Endothelial cell of umbilical vein (primary cell): ENCODE results near the gene VIPR2. TPM values are rescaled to one million over a fixed set of nuclear protein-coding genes. Genes with fewer than 3 reads are reported as not detected.

Experiments used
- BruUV-seq: library from RNA; stranded (reverse); fragments of 400-500 nt; replicated peaks from 2 replicates; lab custom pipeline; 2021; lab: Mats Ljungman, UMichigan
- CTCF ChIA-PET: fragments of 300-600, 350-600 bp; sonication (Branson Sonifier 250); formaldehyde crosslinking; loops from one replicate; lab custom pipeline; 2021; ENCODE audit warnings: antibody characterized with exemption, inconsistent platforms; lab: Charles Lee
- POLR2A ChIA-PET: fragments of 300-600, 350-600 bp; sonication (Branson Sonifier 250); formaldehyde crosslinking; loops from one replicate; lab custom pipeline; 2021; ENCODE audit warnings: antibody characterized with exemption, inconsistent platforms; lab: Charles Lee
- DNase-seq: peaks from one replicate; pipeline ENCODE4 v3.0.0-alpha.2; 2011; ENCODE audit warnings: low read depth, low spot score
- FAIRE-seq: peaks from 2 replicates; lab custom pipeline; 2011; peaks lifted over from hg19 to GRCh38; lab: Jason Lieb, UNC
- H2AFZ ChIP-seq: 2 replicates; pipeline ENCODE4 v1.6.0; 2012; ENCODE audit warnings: low read depth, low read length, control low read depth, inconsistent platforms
- H3K27ac ChIP-seq: 2 replicates; pipeline ENCODE4 v1.5.1; 2011; ENCODE audit warnings: low read depth, mild to moderate bottlenecking, control low read depth, low read length, moderate library complexity; ENCODE audit not compliant: insufficient read depth
- H3K27me3 ChIP-seq, 2 experiments: 2 replicates each; pipeline versions ENCODE4 v1.6.0 to v1.6.1; 2011; ENCODE audit warnings: low read length in 2 of 2, mixed read lengths in 1 of 2; ENCODE audit not compliant: control insufficient read depth in 2 of 2, insufficient read depth in 2 of 2
- H3K36me3 ChIP-seq, 2 experiments: 2 replicates in 1 of 2; 3 replicates in 1 of 2; pipeline ENCODE4 v1.5.1; 2011; ENCODE audit warnings: low read length in 2 of 2, mild to moderate bottlenecking in 1 of 2, moderate library complexity in 1 of 2; ENCODE audit not compliant: control insufficient read depth in 2 of 2, insufficient read depth in 2 of 2; ENCODE audit errors: extremely low read depth in 1 of 2
- H3K4me1 ChIP-seq: 3 replicates; pipeline ENCODE4 v1.5.1; 2011; ENCODE audit warnings: mild to moderate bottlenecking, low read length; ENCODE audit not compliant: control insufficient read depth, insufficient read depth; ENCODE audit errors: extremely low read depth
- H3K4me2 ChIP-seq: 2 replicates; pipeline ENCODE4 v1.6.1; 2011; ENCODE audit warnings: low read length, control low read depth, mixed read lengths; ENCODE audit not compliant: insufficient read depth
- H3K4me3 ChIP-seq, 3 experiments: fragments of 200-600 bp in 1 of 3; sonication (generic), shearing (Covaris generic) in 1 of 3; replicated peaks in 1 of 3; 2 replicates each; pipeline ENCODE4 v1.5.1; 2011 to 2016; ENCODE audit warnings: control low read depth in 3 of 3, low read length in 3 of 3, mild to moderate bottlenecking in 2 of 3, inconsistent platforms in 1 of 3, low read depth in 1 of 3, moderate library complexity in 1 of 3; ENCODE audit not compliant: insufficient read depth in 1 of 3
- H3K79me2 ChIP-seq: 2 replicates; pipeline ENCODE4 v1.6.0; 2012; ENCODE audit warnings: low read length, inconsistent platforms; ENCODE audit not compliant: control insufficient read depth, insufficient read depth
- H3K9ac ChIP-seq: replicated peaks from 2 replicates; pipeline ENCODE3; 2011; ENCODE audit warnings: low read length, control low read depth; ENCODE audit not compliant: insufficient read depth; ENCODE audit errors: extremely low read depth
- H3K9me1 ChIP-seq: replicated peaks from 3 replicates; pipeline ENCODE4 v1.6.0; 2011; ENCODE audit warnings: mild to moderate bottlenecking, low read length; ENCODE audit not compliant: control insufficient read depth, insufficient read depth; ENCODE audit errors: extremely low read depth
- H3K9me3 ChIP-seq: replicated peaks from 2 replicates; pipeline ENCODE4 v1.5.1; 2012; ENCODE audit warnings: low read length, inconsistent platforms; ENCODE audit not compliant: control insufficient read depth, insufficient read depth
- H4K20me1 ChIP-seq: replicated peaks from 2 replicates; pipeline ENCODE3; 2011; ENCODE audit warnings: mild to moderate bottlenecking, low read length; ENCODE audit not compliant: control insufficient read depth, insufficient read depth; ENCODE audit errors: extremely low read depth
- EZH2 ChIP-seq: IDR thresholded peaks from 2 replicates; pipeline ENCODE4 v1.6.1; 2012; ENCODE audit warnings: borderline replicate concordance, low read depth, mild to moderate bottlenecking, moderate library complexity, low read length, inconsistent platforms; ENCODE audit not compliant: severe bottlenecking
- FOS ChIP-seq: IDR thresholded peaks from 2 replicates; pipeline ENCODE4 v1.6.1; 2011; ENCODE audit warnings: mild to moderate bottlenecking, low read length, moderate library complexity, borderline replicate concordance; ENCODE audit not compliant: insufficient read depth
- GATA2 ChIP-seq: IDR thresholded peaks from 2 replicates; pipeline ENCODE4 v1.7.0; 2011; ENCODE audit warnings: low read depth, mild to moderate bottlenecking, moderate library complexity, mixed read lengths, low read length; ENCODE audit not compliant: insufficient read length, insufficient read depth
- JUN ChIP-seq: IDR thresholded peaks from 2 replicates; pipeline ENCODE4 v1.6.1; 2011; ENCODE audit warnings: borderline replicate concordance, low read depth; ENCODE audit not compliant: insufficient read length, insufficient read depth
- MYC ChIP-seq: IDR thresholded peaks from one replicate; pipeline ENCODE4 v1.6.1; 2011; ENCODE audit warnings: mild to moderate bottlenecking, low read depth, low read length
- POLR2A ChIP-seq: IDR thresholded peaks from 2 replicates; pipeline ENCODE4 v1.6.1; 2012; ENCODE audit warnings: low read depth, mild to moderate bottlenecking, control low read depth, low read length
- POLR2AphosphoS5 ChIP-seq: IDR thresholded peaks from 2 replicates; pipeline ENCODE4 v1.6.1; 2012; ENCODE audit warnings: low read depth, mild to moderate bottlenecking, control low read depth, low read length, moderate library complexity; ENCODE audit not compliant: insufficient read depth
- dilution Hi-C: fragments of 300-500 bp; cut with MboI; formaldehyde crosslinking; loops from one replicate; pipeline ENCODE4 v1.15.0; 2019; ENCODE audit warnings: low sequenced_read_pairs; ENCODE audit not compliant: extremely low pct_ligation_motif_present
- intact Hi-C: fragments of 100-400 bp; cut with micrococcal nuclease; formaldehyde crosslinking; loops from one replicate; pipeline ENCODE4 v1.10.0; 2022
- polyA plus RNA-seq, 4 experiments: library from polyadenylated mRNA; depleted of rRNA in 3 of 4; stranded (reverse) in 3 of 4; unstranded in 1 of 4; fragments of >200 nt; gene quantifications; 2 replicates each; pipeline versions ENCODE4 v1.2.1 to v1.2.3, GENCODE V29; 2011 to 2012; ENCODE audit warnings: missing spikeins in 1 of 4
- total RNA-seq: library from RNA; stranded (reverse); gene quantifications from 2 replicates; pipeline ENCODE4 v1.2.3, GENCODE V29; 2021
- TF ChIP-seq, protein P1 (sequence below): IDR thresholded peaks from 2 replicates; pipeline ENCODE4 v1.6.1; 2011; ENCODE audit not compliant: insufficient read depth, insufficient read length
- TF ChIP-seq, protein P2 (sequence below), 2 donors: IDR thresholded peaks; 1 replicate in 1 of 2; 2 replicates in 1 of 2; pipeline ENCODE4 v1.5.1; 2011; ENCODE audit warnings: low read length in 2 of 2, mild to moderate bottlenecking in 2 of 2, moderate library complexity in 2 of 2, control low read depth in 1 of 2, inconsistent platforms in 1 of 2, low read depth in 1 of 2; ENCODE audit not compliant: insufficient read depth in 1 of 2; ENCODE audit errors: extremely low read depth in 1 of 2

The VIPR2 gene
- total and polyA plus RNA-seq, 2 donors (not counting 3 experiments of a cell fraction or from before 2014, with no cell fraction given), result not detected

DNA sequence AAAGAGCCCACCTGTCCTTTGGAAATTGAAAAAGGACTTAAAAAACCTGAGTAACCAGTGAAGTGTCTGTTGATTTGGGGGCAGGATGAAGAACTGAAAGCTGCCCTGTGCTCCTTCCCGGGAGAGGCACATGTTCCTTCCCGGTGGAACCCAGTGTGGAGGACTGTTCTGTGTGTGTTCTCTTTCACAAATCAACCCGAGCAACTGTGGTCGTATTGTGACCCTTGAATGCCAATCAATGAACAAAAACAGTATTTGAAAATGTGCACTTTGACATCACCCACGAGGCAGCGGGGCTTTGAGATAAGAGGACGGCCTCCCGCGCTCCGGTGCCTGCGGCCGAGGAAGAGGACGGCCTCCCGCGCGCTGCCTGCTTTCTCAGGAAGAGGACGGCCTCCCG lies 139.0 kb downstream of the VIPR2 start:
- POLR2A ChIA-PET, result no interaction called here
- H3K9ac ChIP-seq, result no peak overlapping the region
- BruUV-seq, result no TSS peak
- H3K4me1 ChIP-seq, result no peaks in the 10 kb centered on the region
- no peak for FAIRE-seq
- CTCF ChIA-PET, result interaction anchor here (0.6 kb wide), 1 partner anchor 135 kb away, joined by 3 read pairs; no protein-coding TSS in a partner anchor
- no peak for DNase-seq
- H3K27me3 ChIP-seq, result no peaks in the 10 kb centered on the region
- no peak overlapping the region for H3K27ac ChIP-seq
- H3K4me2 ChIP-seq, result no peak overlapping the region
- H3K36me3 ChIP-seq, result no peaks in the 10 kb centered on the region
- dilution Hi-C loops (no loop called here), intact Hi-C loops (no loop called here)
- peaks cover 2% of the 10 kb centered on the region for H3K9me3 ChIP-seq
- no peaks in the 10 kb centered on the region for H4K20me1 ChIP-seq
- no peak overlapping the region for H2AFZ ChIP-seq
- TF ChIP-seq GATA2 (no peak), POLR2AphosphoS5 (no peak), FOS (no peak), JUN (no peak), POLR2A (no peak), EZH2 (no peak), MYC (no peak)
- TF ChIP-seq, protein P1, sequence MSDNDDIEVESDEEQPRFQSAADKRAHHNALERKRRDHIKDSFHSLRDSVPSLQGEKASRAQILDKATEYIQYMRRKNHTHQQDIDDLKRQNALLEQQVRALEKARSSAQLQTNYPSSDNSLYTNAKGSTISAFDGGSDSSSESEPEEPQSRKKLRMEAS, result no peak
- TF ChIP-seq, protein P2, sequence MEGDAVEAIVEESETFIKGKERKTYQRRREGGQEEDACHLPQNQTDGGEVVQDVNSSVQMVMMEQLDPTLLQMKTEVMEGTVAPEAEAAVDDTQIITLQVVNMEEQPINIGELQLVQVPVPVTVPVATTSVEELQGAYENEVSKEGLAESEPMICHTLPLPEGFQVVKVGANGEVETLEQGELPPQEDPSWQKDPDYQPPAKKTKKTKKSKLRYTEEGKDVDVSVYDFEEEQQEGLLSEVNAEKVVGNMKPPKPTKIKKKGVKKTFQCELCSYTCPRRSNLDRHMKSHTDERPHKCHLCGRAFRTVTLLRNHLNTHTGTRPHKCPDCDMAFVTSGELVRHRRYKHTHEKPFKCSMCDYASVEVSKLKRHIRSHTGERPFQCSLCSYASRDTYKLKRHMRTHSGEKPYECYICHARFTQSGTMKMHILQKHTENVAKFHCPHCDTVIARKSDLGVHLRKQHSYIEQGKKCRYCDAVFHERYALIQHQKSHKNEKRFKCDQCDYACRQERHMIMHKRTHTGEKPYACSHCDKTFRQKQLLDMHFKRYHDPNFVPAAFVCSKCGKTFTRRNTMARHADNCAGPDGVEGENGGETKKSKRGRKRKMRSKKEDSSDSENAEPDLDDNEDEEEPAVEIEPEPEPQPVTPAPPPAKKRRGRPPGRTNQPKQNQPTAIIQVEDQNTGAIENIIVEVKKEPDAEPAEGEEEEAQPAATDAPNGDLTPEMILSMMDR (IDR thresholded peaks at IDR 0.05; ENCODE audit: extremely low read depth in 1 of 2, insufficient read depth in 1 of 2, low read depth in 1 of 2, low read length in 2 of 2), result no peak
- no peaks in the 10 kb centered on the region for H3K9me1 ChIP-seq
- H3K4me3 ChIP-seq, result no peak overlapping the region
- no peaks in the 10 kb centered on the region for H3K79me2 ChIP-seq
